Fibroblast of skin of left quadriceps (primary cell): ENCODE data around the gene CELF4.

Source experiments
- DNase-seq, 2 experiments: peaks; one replicate each; pipeline ENCODE4 v3.0.0-alpha.2; 2013; ENCODE audit warnings: low read depth in 2 of 2

The CELF4 gene

DNA sequence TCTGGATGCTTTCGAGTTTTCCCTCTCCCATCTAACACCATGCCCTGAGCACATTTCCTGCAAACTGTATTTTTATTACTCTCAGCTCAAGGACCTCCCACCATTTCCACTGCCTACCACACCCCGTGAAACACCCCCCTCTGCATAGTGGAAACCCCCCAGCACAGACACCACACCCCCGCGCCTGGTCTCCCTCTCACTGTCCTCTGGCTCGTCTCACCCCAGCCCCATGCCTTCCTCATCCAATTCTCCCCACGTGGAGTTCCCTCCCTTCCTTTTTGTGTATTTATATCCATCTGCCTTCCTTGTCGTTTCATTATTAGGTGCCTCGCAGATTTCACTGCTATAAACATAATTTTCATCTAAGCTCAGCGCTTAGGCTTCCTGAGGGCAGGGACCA is 307.5 kb downstream of the CELF4 start:
- DNase-seq: no peak

DNA sequence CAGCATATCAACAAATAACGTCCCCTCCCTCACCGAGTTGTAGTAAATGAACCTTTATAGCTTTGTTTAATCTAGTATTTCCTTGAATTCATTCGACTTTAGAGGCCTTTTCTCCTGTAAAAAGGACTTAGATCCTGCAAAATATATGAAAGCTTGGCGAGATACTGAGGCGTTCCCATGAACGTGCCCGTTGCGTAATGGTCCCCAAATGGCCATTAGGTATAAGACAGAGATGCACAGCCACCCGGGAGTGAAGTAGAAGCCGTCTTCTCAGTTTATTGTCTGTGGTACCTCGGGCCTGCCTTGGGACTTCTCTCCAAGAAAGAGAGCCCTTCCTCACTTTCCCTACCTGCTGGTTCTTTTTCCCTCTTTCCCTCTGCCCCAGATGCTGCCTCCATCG is 310.6 kb downstream of the CELF4 start:
- DNase-seq: no peak

DNA sequence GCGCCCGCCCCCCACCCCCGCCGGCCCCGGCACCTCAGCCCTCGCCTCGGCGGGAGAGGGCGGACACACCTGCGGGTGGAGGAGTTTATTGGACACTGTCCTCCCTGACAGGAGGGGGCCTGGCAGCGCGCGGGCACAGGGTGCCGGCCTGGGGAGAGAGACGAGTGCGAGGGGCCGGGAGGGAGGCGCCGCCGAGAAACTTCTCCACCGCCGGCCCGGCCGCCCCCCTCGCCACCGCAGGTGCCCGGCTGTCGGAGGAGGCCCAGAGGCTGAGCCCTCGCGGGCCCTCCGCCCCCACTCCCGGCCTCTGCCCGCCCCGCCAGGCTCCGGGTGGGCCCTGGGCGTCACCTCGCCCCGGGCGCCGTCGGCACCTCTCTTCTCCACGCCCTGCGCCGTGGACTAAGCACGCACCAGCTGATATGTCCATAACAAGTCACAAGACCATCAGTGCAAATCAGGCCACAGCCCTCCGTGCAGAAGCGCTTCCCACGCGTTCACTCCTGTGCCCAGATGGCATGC is 311.3 kb downstream of the CELF4 start:
- DNase-seq: no peak

DNA sequence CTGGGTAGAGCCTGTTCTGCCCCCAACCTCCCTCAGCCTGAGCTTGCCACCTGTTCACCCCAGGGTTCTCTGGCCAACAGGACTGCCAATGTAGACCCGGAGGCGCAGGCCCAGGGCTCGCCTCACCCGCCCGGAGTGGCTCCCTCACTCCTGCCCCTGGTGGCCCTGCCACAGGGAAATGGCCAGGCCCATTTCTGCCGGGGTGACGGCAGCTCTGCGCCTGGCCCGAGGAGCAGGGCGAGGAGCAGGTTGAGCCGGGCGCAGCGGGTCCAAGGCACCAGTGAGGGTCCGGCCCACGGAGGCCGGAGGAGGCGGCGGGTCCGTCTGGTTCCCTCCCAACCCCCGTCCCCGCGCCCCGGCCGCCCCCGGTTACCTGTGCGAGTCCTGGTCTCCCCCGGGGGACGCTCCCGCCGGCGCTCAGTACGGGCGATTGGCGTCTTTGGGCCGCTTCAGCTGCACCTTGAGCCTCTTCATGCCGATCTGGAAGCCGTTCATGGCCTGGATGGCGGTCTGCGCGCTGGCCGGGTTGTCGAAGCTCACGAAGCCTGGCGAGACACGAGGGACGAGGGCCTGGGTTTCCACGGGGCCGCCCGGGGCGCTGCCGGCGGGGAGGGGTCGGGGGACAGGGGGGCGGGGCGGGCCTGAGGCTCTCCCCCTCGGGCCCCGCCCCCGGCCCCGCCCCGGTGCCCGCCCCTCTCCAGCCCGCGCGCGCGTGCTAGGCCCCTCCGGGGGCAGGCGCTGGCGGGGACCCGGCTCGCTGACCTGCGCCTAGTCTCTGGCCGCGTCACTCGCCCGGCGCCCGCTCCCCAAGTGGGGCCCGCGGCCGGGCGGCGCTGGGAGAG is 312.0 kb downstream of the CELF4 start:
- no peak for DNase-seq

DNA sequence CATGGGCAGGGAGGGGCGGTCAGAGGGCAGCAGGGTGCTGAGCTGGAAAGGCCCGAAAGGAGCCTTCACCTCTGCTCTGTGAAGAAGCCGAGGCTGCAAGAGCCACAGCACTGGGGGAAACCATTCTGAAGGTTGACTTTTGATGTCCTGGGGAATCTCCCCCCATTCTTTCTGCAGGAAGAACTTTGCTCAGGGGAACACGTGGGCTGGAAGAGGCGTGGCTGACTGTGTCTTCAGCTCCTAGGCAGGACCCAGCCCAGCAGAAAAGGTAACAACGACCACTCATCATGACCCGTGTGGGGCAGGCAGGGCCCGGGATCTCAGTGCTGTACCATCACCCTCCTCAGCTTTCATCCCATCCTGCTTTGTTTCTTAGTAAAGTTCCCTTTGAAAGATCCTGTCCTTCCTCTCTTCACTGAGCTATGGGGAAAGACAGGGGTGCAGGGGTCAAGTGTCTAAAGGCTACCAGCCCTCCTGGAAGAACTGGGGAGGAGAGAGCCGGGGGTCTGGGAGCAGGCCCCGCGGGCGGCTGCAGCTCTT is 312.7 kb downstream of the CELF4 start:
- DNase-seq: no peak

DNA sequence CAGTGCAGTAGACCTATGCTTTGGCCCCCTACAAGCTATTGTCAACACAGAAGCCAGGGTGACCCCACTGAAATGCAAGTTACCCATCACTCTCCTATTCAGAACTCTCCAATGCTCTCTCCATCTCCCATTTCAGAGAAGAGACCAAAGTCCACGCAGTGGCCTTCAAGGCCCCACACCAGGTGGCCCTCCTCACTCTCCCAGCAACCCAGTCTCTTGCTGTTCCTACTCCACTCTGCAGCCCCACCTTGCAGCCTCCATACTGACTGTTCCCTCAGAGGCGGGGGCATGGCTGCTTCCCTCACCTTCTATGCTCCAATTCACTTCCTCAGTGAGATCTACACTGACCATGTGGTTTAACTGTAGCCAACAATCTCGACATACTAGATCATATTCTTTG is 313.3 kb downstream of the CELF4 start:
- DNase-seq: no peak

DNA sequence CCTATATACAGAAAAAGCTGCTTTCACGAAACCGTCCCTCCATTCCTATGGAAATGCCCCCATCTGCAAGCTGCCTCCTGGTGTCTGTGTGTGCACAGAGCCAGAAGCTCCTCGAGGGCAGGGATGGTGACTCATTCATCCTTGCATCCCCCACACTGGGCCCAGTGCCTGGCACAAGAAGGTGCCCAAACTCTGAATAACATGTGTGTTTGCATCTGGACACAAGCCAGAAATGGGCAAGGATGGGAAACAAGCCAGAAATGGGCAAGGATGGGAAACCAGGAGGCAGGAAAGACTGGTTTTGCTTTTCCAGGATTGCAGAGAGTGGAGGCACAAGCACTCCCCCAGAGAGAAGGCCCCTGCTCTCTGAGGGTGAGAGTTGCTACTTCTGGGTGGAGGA is 313.9 kb downstream of the CELF4 start:
- DNase-seq: no peak

DNA sequence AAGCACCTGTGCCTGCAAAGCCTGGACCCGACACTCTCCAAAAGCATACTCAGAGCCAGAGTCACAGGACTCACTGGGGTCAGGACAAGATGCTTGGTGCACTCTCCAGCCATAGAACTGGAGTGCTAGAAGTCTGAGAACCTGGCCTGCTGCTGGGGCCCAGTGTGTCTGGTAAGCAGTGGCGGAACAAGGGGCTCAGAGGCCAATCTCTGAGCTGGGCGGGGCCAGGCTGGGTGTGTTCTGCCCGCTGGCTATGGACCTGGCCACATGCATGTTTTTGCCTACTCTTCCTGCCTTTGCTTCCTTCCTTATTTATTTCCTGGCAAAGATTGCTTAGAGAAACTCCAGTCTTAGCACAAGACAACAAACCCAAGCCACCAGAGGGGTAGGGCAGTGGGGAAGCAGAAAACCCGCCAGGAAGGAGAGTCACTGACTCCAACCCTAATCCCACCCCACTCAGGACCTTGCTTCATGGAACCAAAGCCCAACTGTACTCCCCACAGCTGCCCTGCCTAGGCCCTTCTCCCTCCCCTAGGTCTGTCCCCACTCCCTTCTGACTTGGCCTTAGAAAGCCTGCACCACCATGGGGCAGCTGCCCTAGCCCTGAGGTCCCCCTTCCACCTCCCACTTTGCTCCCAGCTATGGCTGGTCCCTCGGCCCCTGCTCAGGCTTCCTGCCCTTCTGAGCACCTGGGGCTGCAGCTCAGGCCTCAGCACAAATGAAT is 315.5 kb downstream of the CELF4 start:
- no peak for DNase-seq

DNA sequence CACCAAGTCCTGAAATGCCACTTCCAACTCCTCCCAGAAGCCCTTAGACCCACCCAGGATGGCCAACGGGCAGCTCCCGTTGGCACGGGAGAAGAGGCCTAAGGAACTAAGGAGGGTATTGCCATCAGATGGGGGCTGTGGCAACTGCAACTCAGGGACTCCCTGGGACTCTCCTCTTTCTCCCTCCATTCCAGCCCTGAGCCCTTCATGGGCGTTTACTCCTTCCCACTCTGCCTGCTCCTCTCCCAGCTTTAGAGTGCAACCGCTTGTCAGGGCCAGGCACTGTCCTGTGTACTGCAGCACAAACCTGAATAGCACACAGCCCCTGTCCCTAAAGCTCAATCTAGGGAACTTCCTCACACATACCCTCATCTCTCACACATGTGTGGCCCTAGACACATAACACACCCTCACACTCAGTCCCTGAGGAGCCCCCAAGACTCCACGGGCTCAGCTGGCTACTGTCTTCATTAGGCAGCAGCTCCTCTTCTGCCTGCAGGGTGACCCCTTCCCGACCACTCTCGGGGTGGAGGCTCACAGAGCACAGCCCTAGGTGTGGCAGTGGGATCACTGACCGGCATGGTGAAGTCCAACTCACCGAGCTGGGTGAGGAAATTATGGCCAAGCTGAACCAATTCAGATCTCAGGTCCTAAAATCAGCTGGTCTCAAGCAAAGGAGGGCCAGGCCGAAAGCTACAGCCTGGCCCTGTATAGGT is 316.3 kb downstream of the CELF4 start:
- DNase-seq: no peak

DNA sequence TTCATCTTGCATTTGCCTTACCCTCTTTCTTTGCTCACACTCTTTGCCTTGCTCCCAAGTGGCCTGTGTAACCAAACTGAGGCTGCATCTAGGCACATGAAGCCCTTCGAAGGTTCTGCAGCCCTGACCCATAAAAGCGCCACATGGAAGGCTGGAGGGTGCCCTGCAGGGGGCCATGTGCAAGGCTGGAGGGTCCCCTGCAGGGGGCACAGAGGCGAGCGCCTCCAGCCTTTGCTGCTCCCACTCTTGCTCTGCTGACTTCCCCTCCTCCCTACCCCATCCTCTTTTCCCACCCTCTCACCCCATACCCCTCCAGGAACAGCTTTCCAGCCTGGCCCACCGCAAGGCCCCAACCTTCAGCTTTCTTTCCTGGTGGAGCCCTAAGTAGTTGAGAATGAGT is 317.3 kb downstream of the CELF4 start:
- DNase-seq: no peak

DNA sequence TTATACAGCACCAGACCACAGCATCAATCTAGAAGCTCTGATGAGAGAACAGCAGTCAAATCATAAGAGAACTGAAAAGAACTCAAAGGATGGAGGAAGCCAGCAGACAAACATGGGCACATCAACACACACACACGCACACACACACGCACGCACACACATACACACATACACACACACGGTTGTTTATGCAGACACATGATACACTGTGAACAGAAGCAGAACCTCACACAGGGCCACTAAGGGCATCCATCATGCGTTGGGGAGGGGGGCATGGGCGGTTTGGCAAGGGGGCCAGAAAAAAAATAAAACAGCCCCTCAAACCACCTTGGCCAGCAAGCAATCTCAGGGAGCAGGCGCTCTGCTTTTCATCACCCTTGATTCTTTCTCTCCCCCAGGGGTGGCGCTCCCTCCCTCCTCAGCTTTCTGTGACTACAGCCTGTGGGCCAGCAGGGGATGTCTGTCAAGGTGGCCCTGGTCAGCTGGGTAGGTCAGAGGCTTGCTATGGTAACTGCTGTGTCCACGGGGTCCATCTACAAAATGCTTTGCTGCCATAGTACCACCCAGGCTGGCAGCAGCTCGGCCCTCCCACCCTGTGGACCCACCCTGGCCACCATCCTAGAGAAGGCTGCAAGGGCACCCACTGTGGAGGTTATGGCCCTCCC is 318.0 kb downstream of the CELF4 start:
- DNase-seq: no peak

DNA sequence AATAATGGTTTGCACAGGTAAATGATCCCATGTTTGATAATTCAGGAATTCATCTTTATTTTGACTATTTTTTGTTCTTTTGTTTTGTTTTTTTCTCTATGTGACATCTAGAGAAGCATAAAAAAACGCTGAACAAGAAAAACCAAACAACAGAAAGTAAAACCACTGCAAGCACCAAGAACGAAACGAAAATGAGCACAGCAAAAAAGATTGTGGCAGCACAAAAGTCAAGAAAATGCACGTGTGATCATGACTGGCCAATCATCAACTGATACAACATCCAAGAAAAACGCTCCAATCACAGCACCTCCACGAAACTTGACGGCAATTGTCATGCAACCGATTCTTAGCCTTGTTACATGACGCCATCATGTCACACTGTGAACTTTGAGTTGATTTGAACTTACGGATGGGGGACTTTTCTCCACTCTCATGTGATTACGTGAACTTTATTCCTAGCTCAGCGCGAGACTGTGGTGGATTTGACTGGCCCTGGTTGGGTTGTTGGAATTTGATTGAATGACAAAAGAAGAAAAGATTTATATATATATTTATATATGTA is 318.7 kb downstream of the CELF4 start:
- DNase-seq: no peak

DNA sequence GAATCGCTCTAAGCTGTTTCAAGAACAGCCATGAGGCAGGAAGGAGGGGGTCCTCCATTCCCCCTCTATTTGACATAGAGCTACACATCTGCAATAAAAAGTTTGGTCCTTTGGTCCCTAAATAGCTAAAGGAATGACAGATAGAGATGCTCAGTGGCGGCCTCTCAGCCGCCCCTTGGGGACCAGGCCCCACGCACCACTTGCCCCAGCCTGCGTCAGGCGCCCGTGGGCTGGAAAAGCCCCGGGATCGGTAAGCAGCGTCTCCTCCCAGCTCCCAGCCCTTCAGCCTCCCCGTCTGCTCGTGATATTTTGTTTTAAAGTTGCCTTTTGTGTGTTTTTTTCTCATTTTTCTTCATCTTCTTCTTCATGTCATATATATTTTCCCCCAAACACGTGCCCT is 321.0 kb downstream of the CELF4 start:
- DNase-seq: no peak

DNA sequence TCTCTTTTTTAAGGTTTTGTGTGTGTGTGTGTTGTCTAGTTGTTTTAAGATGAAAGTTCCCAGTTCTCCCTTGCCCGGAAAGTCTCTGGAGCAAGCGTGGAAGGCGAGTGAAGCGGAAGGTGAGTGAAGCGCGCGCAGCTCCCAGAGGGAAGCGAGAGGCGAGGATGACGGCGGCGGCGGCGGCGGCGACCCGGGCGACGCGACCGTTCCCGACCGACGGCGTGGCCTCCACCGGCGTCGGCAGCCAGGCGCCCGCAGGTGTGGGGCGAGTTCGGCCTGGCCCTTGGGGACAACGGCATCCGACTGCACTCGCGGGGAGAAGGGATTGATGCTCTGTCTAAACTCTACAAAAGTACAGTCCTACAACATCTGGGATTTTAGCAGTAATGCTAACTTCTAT is 321.9 kb downstream of the CELF4 start:
- no peak for DNase-seq

DNA sequence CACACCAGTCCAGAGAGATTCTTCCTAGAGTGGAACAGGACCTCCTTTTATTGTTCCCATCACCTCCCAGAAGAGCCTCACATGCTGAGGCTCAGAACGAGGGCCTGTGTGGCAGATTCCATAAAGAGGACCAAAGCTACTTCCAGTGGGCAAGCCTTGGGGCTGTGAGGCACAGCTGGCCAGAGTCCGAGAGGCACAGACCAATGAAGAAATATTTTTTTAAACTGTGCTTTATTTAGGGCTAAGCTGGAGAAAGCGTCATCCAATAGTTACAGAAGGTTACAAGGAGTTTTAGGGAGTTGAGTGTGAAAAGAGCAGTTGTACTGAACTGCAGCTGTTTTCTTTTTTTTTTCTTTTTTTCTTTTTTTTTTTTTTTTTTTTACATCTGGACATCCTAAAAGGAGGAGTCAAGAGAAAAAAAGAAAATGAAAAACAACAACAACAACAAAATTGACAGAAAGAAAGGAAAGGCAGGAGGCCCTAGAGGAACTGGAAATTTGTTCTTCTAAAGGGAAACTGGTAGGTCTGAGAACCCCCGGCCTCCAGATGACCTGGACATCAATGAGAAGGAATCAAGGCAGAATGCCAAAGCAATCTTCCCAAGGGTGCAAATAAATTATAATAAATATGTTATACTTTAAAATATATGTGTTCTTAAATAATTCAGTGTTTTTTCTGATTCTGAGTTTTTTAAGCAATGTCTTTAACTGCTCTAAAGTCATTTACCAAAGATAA is 322.6 kb downstream of the CELF4 start:
- no peak for DNase-seq

DNA sequence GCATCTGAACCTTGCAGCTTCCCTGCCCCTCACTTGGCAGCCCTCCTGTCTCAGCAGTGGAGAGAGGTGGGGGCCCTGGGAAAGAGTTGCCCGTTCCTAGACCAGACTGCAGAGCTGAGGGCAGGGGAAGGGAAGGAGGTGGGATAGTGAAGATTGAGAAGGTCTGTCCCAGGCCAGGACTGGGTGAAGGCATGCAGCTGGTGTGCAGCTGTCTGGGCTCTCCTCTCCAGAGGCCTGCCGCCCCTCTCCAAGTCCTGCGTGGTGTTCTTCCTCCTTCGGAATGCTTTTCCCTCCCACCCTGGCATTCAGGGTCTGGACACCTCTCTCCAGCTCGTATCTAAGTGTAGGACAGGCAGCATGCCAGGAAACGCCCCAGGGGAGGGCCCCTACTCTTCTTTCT is 323.5 kb downstream of the CELF4 start:
- DNase-seq: no peak

DNA sequence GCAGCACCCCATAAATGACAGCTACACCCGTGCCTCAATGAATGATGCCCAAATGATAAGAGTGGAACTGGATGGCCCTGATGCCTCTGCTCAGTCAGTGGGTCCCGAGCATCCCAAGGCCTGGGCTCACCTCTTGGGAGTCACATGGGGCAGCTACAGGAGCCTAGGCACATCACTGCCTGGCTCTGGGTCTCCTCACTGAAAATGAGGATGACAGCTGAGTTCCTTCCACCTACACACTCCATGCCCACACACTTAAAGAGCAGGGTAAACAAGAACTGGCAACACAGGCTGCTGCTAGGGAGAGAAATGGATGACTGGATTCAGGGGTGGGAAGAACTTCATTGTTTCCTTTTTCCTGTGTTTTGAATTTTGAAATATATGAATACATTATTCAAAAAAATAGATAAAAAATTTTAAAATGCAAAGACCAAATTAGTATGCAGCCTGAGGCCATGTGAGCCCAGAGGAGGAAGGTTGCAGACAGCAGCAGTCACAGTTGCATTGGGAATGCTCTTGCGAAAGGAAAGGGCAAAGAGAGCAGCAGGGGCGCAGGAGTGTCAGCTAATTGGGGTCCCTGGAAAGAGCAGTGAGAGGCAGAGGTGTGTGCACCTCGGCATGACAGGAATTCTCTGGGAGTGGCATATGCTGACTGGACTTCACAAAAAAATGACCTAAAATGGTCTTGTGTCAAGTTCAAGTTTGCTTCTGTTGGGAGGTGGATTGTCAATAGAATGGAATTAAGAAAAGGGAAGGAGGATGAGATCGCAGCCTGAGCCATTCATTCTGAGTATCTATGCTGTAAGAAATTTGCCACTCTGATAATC is 327.1 kb downstream of the CELF4 start:
- DNase-seq: no peak

DNA sequence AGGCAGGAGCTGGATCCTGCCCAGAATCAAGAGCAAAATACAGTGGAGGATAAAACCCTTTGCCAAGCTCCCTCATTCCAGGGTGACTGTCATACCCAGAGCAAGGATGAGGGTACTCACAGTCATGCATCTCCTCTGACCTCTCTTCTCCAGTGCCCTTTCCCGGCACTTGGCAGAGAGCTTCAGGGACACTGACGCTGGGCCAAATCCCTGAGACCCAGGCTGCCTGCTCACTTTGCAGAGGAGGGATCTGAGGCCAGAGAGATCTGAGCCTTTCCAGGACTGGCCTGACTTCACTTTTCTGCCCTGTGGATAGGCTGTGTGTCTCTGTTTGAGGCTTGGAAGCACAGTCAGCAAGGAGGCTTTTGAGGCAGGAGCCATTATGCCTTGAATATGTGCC is 330.0 kb downstream of the CELF4 start:
- no peak for DNase-seq

DNA sequence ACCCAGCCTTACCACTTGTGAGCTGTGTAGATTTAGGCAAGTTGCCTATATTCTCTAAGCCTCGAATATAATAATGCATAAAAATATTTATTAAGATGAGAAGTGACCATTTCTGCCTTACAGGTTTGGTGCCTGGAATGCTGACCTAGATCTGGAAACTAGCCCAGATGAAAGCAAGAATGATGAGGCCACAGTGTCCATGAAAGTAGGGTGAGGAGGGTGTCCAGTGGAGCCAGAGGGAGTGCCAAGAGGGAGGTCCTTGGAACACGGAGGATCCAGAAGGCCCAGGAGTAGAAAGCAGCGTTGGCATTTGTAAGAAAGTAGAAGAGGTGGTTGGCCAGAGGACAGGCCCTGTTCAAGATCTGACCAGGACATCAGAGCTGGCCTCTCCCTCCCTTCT is 334.3 kb downstream of the CELF4 start:
- no peak for DNase-seq

DNA sequence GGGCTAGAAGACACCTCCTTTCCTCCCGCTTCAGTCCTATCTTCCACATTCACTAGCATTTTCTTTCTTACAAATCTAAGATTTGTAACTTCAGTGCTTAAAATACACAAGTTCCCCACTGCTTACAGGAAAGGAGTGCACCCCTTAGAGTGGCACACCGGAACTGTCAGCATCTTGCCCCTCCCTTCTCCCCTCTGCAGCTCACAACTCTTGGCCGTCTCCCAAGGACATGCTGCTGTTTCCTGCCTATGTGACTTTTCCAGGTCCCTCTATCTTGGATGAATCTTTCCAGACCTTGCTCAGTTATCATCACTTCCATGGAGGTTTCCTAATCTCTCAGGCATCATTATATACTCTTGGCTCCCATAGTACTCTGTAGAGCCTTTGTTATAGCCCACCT is 334.8 kb downstream of the CELF4 start:
- DNase-seq: no peak
